ENCODE results near the gene NXPH1.
A peak's percentile ranks its signal among the peaks of the same experiment; 100 is the strongest.

Gene NXPH1

GRCh38 chr7:8433477-8434289 is at the start of gene NXPH1:
Gene NXPH1 (plus strand): TSS chr7:8433609.
- DNase-seq = no peak

- DNase-seq = no peak
Measured at GRCh38 chr7:8384901-8385300, 48.5 kb upstream of the NXPH1 start.

GRCh38 chr7:8386926-8387550 is 46.4 kb upstream of the NXPH1 start:
- no peak for DNase-seq

GRCh38 chr7:8387551-8388256 is 45.7 kb upstream of the NXPH1 start:
- no peak for DNase-seq

- DNase-seq = no peak
Measured at GRCh38 chr7:8388257-8388625, 45.2 kb upstream of the NXPH1 start.

GRCh38 chr7:8389593-8390261 is 43.7 kb upstream of the NXPH1 start:
- DNase-seq = no peak

DNA sequence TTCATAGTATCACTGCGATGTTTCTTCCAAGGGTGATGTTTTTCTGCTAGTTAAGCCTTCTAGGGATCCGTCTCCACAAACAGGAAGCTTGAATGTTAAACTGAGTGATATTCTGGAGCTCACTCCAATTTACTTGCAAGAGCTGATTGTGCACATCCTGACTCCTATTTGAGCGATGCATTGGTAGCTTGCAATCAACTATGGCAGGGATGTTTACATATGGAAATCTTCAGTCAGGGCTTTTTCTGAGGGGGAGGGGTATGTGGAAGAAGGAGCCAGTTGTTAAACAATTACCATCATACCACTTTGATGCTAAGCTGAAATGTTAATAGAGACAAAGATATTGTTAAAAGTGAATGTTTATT is 43.2 kb upstream of the NXPH1 start:
- DNase-seq = no peak

GRCh38 chr7:8391353-8392062 is 41.9 kb upstream of the NXPH1 start:
- DNase-seq = no peak

GRCh38 chr7:8396294-8396693 is 37.1 kb upstream of the NXPH1 start:
- DNase-seq = no peak

DNA sequence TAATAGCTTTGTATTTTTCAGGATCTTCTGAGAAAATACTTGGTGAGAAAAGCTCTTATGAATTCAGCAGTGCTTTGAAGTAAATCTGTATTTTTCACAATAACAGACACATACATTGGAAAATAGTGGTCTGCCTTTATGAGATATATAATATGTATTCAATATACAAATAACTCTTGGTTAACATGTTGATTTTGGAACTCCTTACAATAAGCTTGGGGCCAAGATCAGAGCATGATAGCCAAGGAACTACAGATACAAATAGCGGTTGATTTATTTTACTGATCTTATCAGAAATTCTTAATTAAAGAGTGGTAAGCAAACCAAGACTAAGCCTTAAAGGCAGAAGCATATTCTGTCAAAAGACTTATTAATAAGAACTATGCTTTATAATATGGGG is 24.5 kb upstream of the NXPH1 start:
- DNase-seq = no peak

GRCh38 chr7:8411103-8411502 is 22.3 kb upstream of the NXPH1 start:
- DNase-seq = no peak

- no peak for DNase-seq
Measured at GRCh38 chr7:8413600-8413999, 19.8 kb upstream of the NXPH1 start.

GRCh38 chr7:8418629-8419245 is 14.7 kb upstream of the NXPH1 start:
- DNase-seq = peak; percentile 67

GRCh38 chr7:8422177-8422576 is 11.2 kb upstream of the NXPH1 start:
- DNase-seq = no peak

- DNase-seq = no peak
Measured at GRCh38 chr7:8423057-8423456, 10.4 kb upstream of the NXPH1 start.

DNA sequence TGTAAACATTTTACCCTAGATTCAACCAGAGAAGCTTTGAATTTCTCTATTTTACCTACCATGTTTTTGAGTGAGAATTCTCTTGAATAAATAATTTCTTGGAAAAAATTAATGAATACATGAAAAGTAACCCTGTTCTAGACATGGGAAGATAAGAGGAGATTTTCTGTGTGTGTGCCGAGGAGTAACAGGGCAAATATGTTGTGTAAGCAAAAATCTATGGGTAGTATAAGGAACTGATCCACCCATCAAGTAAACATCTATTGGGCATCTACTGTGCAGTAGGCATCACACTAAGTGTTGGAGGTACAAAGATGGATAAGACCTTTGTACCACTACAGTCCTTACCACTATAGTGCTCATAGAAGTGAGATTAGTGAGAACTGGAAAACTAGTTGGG is 8.2 kb upstream of the NXPH1 start:
- DNase-seq = no peak

DNA sequence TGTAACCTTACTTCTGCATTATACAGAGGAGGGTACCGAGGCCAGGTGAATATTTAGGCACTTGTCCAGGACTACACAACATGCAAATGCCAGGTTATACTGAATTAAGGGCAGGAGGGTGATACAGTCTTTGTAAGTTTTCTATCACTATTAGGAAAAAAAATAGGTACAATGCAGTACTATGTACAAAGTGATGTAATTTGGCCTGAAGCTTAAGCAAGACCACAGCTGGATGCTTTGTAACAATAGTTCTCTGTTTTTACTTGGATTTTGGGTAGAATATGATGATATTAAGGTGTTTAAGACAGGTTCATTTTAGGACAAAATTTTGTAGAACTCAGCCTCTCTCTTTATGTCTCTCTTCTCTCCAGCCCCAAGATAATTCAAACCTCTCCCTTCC is 2.8 kb upstream of the NXPH1 start:
- DNase-seq = no peak

GRCh38 chr7:8434290-8435002 is 1.0 kb downstream of the NXPH1 start:
- no peak for DNase-seq

DNA sequence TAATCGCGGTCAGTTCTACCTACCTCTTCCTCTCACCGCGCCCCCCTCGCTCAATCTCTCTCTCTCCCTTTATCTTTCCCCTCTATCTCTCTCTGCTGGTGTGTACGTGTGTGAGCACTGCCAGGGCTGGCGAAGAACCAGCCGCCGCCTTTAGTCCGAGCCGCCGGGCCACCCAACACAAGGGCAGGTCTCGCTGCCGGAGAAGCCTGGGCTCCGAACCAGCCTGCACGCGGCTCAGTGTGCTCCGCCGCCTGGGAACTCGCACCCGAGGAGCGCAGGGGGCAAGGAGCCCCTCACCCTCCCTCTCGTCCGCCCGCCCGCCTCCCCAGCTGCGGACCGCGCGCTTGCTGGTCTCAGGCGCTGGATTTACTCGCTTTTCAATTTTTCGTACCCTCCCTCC is 1.7 kb downstream of the NXPH1 start:
- no peak for DNase-seq

DNA sequence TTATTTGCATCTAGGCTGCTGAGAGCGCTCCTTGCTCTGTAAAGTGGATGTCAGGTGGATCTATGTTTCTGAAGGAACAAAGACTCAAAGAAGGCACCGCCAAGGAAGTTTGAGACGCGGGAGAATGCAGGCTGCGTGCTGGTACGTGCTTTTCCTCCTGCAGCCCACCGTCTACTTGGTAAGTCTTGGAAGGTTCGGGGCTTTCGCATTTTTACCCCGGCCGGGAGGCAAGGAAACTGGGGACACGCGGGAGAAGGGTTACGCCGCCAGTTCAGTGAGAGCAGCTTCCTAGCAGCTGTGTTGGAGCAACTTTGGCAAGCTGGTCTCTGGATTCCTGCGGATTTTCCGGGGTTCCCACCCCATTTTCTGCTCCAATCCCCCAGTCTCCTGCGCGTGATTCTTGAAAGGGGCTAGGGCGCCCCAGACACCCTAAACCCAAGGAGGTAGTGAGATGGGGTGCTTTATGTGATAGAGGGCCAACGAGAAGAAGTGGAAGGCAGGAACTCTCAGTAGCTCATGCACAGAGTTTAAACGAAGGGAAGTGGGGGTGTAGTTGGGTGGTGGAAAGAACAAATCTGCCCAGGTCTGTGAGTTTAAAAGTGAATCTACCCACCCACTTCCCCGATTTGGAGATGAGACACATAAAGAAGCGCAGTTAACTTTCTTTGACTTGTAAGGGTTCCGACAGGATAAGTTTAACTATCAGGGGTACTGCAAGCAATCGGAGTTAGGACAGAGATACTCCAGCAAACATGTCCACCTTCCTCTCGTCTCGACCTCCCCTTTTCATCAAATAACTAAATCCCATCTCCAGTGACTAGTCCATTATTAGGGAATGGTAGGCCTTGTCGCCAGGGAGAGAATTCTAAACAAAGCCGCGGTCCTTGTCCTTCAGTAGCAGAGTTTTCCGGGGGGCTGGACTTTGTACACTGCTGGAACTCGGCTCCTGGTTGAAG is 2.5 kb downstream of the NXPH1 start:
- no peak for DNase-seq

DNA sequence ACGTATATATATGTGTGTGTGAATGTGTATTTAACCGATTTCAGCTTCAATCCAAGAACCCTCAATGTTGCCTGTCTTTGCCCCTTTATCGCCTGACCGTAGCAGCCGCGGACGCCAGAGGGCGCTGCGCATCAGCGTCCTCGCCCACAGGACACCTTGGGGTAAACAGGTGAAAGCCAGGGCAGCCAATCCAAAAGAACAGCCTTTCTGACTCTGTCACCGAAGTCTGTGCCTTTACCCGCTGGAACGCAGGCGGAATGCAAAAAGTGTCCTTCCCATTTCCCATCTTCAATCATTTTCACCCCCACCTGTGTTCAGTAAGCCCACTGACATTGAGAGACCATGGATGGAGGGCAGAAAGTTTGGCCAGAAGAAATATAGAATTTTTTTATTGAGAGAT is 3.6 kb downstream of the NXPH1 start:
- DNase-seq = peak; percentile 67
